Progenitor cell of endocrine pancreas (in vitro differentiated cells): ENCODE results near the gene FOCAD. TPM values are rescaled to one million over a fixed set of nuclear protein-coding genes. Genes with fewer than 3 reads are reported as not detected.

ENCODE experiments used
- DNase-seq: peaks from one replicate; pipeline ENCODE4 v3.0.0; 2021; ENCODE audit warnings: low spot score; ENCODE audit not compliant: unreplicated experiment
- H3K27ac Mint-ChIP-seq: 2 replicates; pipeline ENCODE4 v1.8.0; 2021; ENCODE audit warnings: mild to moderate bottlenecking, moderate library complexity, mixed read lengths
- H3K27me3 Mint-ChIP-seq: 2 replicates; pipeline ENCODE4 v1.8.0; 2021; ENCODE audit warnings: mixed read lengths
- H3K36me3 Mint-ChIP-seq: 2 replicates; pipeline ENCODE4 v1.8.0; 2022; ENCODE audit warnings: mixed read lengths; ENCODE audit not compliant: insufficient read depth
- H3K4me1 Mint-ChIP-seq: 2 replicates; pipeline ENCODE4 v1.8.0; 2021; ENCODE audit warnings: low read depth, mixed read lengths
- H3K4me3 Mint-ChIP-seq: 2 replicates; pipeline ENCODE4 v1.8.0; 2021; ENCODE audit warnings: low read depth, mild to moderate bottlenecking, moderate library complexity, mixed read lengths
- H3K9me3 Mint-ChIP-seq: 2 replicates; pipeline ENCODE4 v1.8.0; 2021; ENCODE audit warnings: low read depth, mixed read lengths
- CTCF ChIP-seq: fragments of 200-600 bp; sonication (generic); IDR thresholded peaks from one replicate; pipeline ENCODE4 v1.5.0; 2021; ENCODE audit warnings: antibody characterized with exemption, mild to moderate bottlenecking; ENCODE audit not compliant: unreplicated experiment
- total RNA-seq: library from RNA; stranded (reverse); gene quantifications from 2 replicates; pipeline ENCODE4 v1.2.1, GENCODE V29; 2021

FOCAD gene
- total RNA-seq, 1 donor from 2014 or later: 68.2 TPM

GRCh38 chr9:20884985-20885593, 201.0 kb downstream of the FOCAD start:
- no peak overlapping the region for H3K4me3 Mint-ChIP-seq
- H3K27ac Mint-ChIP-seq: no peak overlapping the region
- DNase-seq: peak; percentile 17
- peak; percentile 69 for TF ChIP-seq CTCF
- peaks cover 6% of the 10 kb centered on the region for H3K9me3 Mint-ChIP-seq
- peaks cover 22% of the 10 kb centered on the region for H3K36me3 Mint-ChIP-seq
- no peaks in the 10 kb centered on the region for H3K4me1 Mint-ChIP-seq
- no peaks in the 10 kb centered on the region for H3K27me3 Mint-ChIP-seq

- Mint-ChIP-seq H3K36me3 (no peaks in the 10 kb centered on the region), H3K27ac (no peak overlapping the region), H3K4me3 (no peak overlapping the region), H3K9me3 (no peaks in the 10 kb centered on the region), H3K27me3 (no peaks in the 10 kb centered on the region), H3K4me1 (no peaks in the 10 kb centered on the region)
- TF ChIP-seq CTCF: no peak
- DNase-seq: no peak
These were observed 215.0 kb downstream of the FOCAD start for GRCh38 chr9:20898885-20899554.

- H3K27ac Mint-ChIP-seq: no peak overlapping the region
- DNase-seq: no peak
- H3K36me3 Mint-ChIP-seq: no peaks in the 10 kb centered on the region
- no peak for TF ChIP-seq CTCF
- H3K4me3 Mint-ChIP-seq: no peak overlapping the region
- H3K27me3 Mint-ChIP-seq: no peaks in the 10 kb centered on the region
- H3K9me3 Mint-ChIP-seq: no peaks in the 10 kb centered on the region
- peaks cover 5% of the 10 kb centered on the region for H3K4me1 Mint-ChIP-seq
These were observed 219.2 kb downstream of the FOCAD start for GRCh38 chr9:20903212-20903611.

- no peaks in the 10 kb centered on the region for H3K36me3 Mint-ChIP-seq
- no peak for DNase-seq
- no peak overlapping the region for H3K27ac Mint-ChIP-seq
- TF ChIP-seq CTCF: no peak
- no peak overlapping the region for H3K4me3 Mint-ChIP-seq
- H3K4me1 Mint-ChIP-seq: peaks cover 5% of the 10 kb centered on the region
- H3K27me3 Mint-ChIP-seq: no peaks in the 10 kb centered on the region
- H3K9me3 Mint-ChIP-seq: no peaks in the 10 kb centered on the region
These were observed 220.9 kb downstream of the FOCAD start for GRCh38 chr9:20904995-20905394.

GRCh38 chr9:20906326-20906725, 222.3 kb downstream of the FOCAD start:
- no peak overlapping the region for H3K4me3 Mint-ChIP-seq
- H3K9me3 Mint-ChIP-seq: no peaks in the 10 kb centered on the region
- no peak for DNase-seq
- no peak for TF ChIP-seq CTCF
- peaks cover 3% of the 10 kb centered on the region for H3K36me3 Mint-ChIP-seq
- H3K27me3 Mint-ChIP-seq: no peaks in the 10 kb centered on the region
- H3K4me1 Mint-ChIP-seq: peaks cover 5% of the 10 kb centered on the region
- no peak overlapping the region for H3K27ac Mint-ChIP-seq
